Naive B cell (primary cell): ENCODE measurements around the gene ST3GAL5. TPM values are rescaled to one million over a fixed set of nuclear protein-coding genes. Genes with fewer than 3 reads are reported as not detected.

Experiments
- ATAC-seq, 2 donors: fragments of 150-1000 bp; cut with Tn5 transposase; 2 replicates each; pipeline ENCODE4 v1.10.0; 2021; ENCODE audit warnings: low read depth in 2 of 2, mild to moderate bottlenecking in 2 of 2, moderate library complexity in 2 of 2
- DNase-seq: peaks from one replicate; pipeline ENCODE4 v3.0.0; 2022
- H3K27ac Mint-ChIP-seq, 6 donors: one replicate each; pipeline ENCODE4 v1.8.0; 2020 to 2022; ENCODE audit warnings: mild to moderate bottlenecking in 6 of 6, mixed read lengths in 6 of 6, moderate library complexity in 5 of 6, inconsistent platforms in 2 of 6
- H3K27me3 Mint-ChIP-seq, 3 donors: one replicate each; pipeline ENCODE4 v1.8.0; 2021 to 2022; ENCODE audit warnings: mixed read lengths in 3 of 3, mild to moderate bottlenecking in 1 of 3
- H3K36me3 Mint-ChIP-seq, 2 donors: one replicate each; pipeline ENCODE4 v1.8.0; 2020 to 2022; ENCODE audit warnings: mixed read lengths in 2 of 2, inconsistent platforms in 1 of 2, mild to moderate bottlenecking in 1 of 2
- H3K4me1 Mint-ChIP-seq, 3 donors: one replicate each; pipeline ENCODE4 v1.8.0; 2020 to 2022; ENCODE audit warnings: mixed read lengths in 3 of 3, inconsistent platforms in 1 of 3, mild to moderate bottlenecking in 1 of 3, moderate library complexity in 1 of 3
- H3K4me3 Mint-ChIP-seq, 8 donors: one replicate each; pipeline ENCODE4 v1.8.0; 2020 to 2022; ENCODE audit warnings: mild to moderate bottlenecking in 8 of 8, mixed read lengths in 8 of 8, moderate library complexity in 8 of 8, inconsistent platforms in 2 of 8
- H3K9me3 Mint-ChIP-seq, 7 donors: one replicate each; pipeline ENCODE4 v1.8.0; 2020 to 2022; ENCODE audit warnings: mixed read lengths in 7 of 7, mild to moderate bottlenecking in 5 of 7, inconsistent platforms in 2 of 7, moderate library complexity in 1 of 7
- polyA plus RNA-seq, 6 donors: library from polyadenylated mRNA; unstranded; fragments of 300-500 nt; fragmentation: Illumina TruSeq; gene quantifications; one replicate each; pipeline ENCODE4 v1.2.3, GENCODE V29; 2021; ENCODE audit warnings: low read depth in 6 of 6

The ST3GAL5 gene
- polyA plus RNA-seq, 6 donors from 2014 or later, result 16.7 to 29.0 (median 20.9) TPM

- Mint-ChIP-seq H3K4me1 (no peaks in the 10 kb centered on the region), H3K36me3 (peaks cover 0 to 7% of the 10 kb centered on the region in 2 donors), H3K9me3 (peaks cover 0 to 14% (median 8%) of the 10 kb centered on the region in 7 donors), H3K4me3 (no peak overlapping the region), H3K27ac (peak overlapping the region in 1 of 6 donors; percentile 71), H3K27me3 (peaks cover 21 to 71% (median 67%) of the 10 kb centered on the region in 3 donors)
- DNase-seq (no peak), ATAC-seq (no peak)
Observed at GRCh38 chr2:85796341-85797262, 92.2 kb downstream of the ST3GAL5 start.

- H3K9me3 Mint-ChIP-seq, result peaks cover 0 to 10% (median 7%) of the 10 kb centered on the region in 7 donors
- DNase-seq (no peak), ATAC-seq (no peak)
- no peaks in the 10 kb centered on the region for H3K4me1 Mint-ChIP-seq
- H3K27me3 Mint-ChIP-seq, result peaks cover 21 to 73% (median 67%) of the 10 kb centered on the region in 3 donors
- peak overlapping the region in 1 of 8 donors; percentile 58 for H3K4me3 Mint-ChIP-seq
- H3K27ac Mint-ChIP-seq, result no peak overlapping the region
- peaks cover 0 to 6% of the 10 kb centered on the region in 2 donors for H3K36me3 Mint-ChIP-seq
Observed at GRCh38 chr2:85796046-85796340, 92.8 kb downstream of the ST3GAL5 start.

GRCh38 chr2:85795331-85796045, 93.3 kb downstream of the ST3GAL5 start:
- peaks cover 21 to 73% (median 62%) of the 10 kb centered on the region in 3 donors for H3K27me3 Mint-ChIP-seq
- H3K4me3 Mint-ChIP-seq, result peak overlapping the region in 1 of 8 donors; percentile 58
- no peaks in the 10 kb centered on the region for H3K4me1 Mint-ChIP-seq
- no peak for DNase-seq
- no peak overlapping the region for H3K27ac Mint-ChIP-seq
- peaks cover 0 to 5% (median 2%) of the 10 kb centered on the region in 7 donors for H3K9me3 Mint-ChIP-seq
- H3K36me3 Mint-ChIP-seq, result peaks cover 0 to under 1% of the 10 kb centered on the region in 2 donors
- no peak for ATAC-seq

- Mint-ChIP-seq H3K27me3 (peaks cover 21 to 65% (median 56%) of the 10 kb centered on the region in 3 donors), H3K36me3 (no peaks in the 10 kb centered on the region), H3K4me3 (no peak overlapping the region), H3K27ac (peak overlapping the region in 1 of 6 donors; percentile 69), H3K4me1 (no peaks in the 10 kb centered on the region), H3K9me3 (peaks cover 0 to 2% (median 0%) of the 10 kb centered on the region in 7 donors)
- ATAC-seq, result no peak
- no peak for DNase-seq
Observed at GRCh38 chr2:85794491-85795121, 94.2 kb downstream of the ST3GAL5 start.

GRCh38 chr2:85794038-85794441, 94.8 kb downstream of the ST3GAL5 start:
- no peak for DNase-seq
- no peak overlapping the region for H3K27ac Mint-ChIP-seq
- H3K36me3 Mint-ChIP-seq, result no peaks in the 10 kb centered on the region
- H3K9me3 Mint-ChIP-seq, result peaks cover 0 to 2% (median 0%) of the 10 kb centered on the region in 7 donors
- peaks cover 24 to 60% (median 55%) of the 10 kb centered on the region in 3 donors for H3K27me3 Mint-ChIP-seq
- no peak overlapping the region for H3K4me3 Mint-ChIP-seq
- no peak for ATAC-seq
- no peaks in the 10 kb centered on the region for H3K4me1 Mint-ChIP-seq

GRCh38 chr2:85793584-85793983, 95.2 kb downstream of the ST3GAL5 start:
- H3K4me1 Mint-ChIP-seq, result no peaks in the 10 kb centered on the region
- H3K27ac Mint-ChIP-seq, result no peak overlapping the region

GRCh38 chr2:85792783-85793441, 95.9 kb downstream of the ST3GAL5 start:
- H3K9me3 Mint-ChIP-seq, result peaks cover 0 to 1% (median 0%) of the 10 kb centered on the region in 7 donors
- peak overlapping the region in 1 of 8 donors; percentile 18 for H3K4me3 Mint-ChIP-seq
- ATAC-seq (no peak), DNase-seq (no peak)
- peaks cover 24 to 51% (median 48%) of the 10 kb centered on the region in 3 donors for H3K27me3 Mint-ChIP-seq
- no peaks in the 10 kb centered on the region for H3K4me1 Mint-ChIP-seq
- H3K36me3 Mint-ChIP-seq, result no peaks in the 10 kb centered on the region
- peak overlapping the region in 1 of 6 donors; percentile 76 for H3K27ac Mint-ChIP-seq

More at GRCh38 chr2:85793584-85793983, 95.2 kb downstream of the ST3GAL5 start:
- ATAC-seq, result no peak
- Mint-ChIP-seq H3K9me3 (peaks cover 0 to 2% (median 0%) of the 10 kb centered on the region in 7 donors), H3K4me3 (no peak overlapping the region), H3K27me3 (peaks cover 25 to 55% (median 53%) of the 10 kb centered on the region in 3 donors), H3K36me3 (no peaks in the 10 kb centered on the region)
- DNase-seq, result no peak

GRCh38 chr2:85791704-85792565, 96.9 kb downstream of the ST3GAL5 start:
- no peak for DNase-seq
- Mint-ChIP-seq H3K27ac (peak overlapping the region in 2 of 6 donors; percentile 21 to 63), H3K36me3 (no peaks in the 10 kb centered on the region)

GRCh38 chr2:85790499-85791188, 98.1 kb downstream of the ST3GAL5 start:
- no peak overlapping the region for H3K4me3 Mint-ChIP-seq
- H3K27me3 Mint-ChIP-seq, result peaks cover 9 to 49% (median 36%) of the 10 kb centered on the region in 3 donors
- H3K36me3 Mint-ChIP-seq, result no peaks in the 10 kb centered on the region
- no peak for ATAC-seq
- DNase-seq, result no peak
- H3K27ac Mint-ChIP-seq, result no peak overlapping the region
- peaks cover under 1 to 6% (median 3%) of the 10 kb centered on the region in 3 donors for H3K4me1 Mint-ChIP-seq
- no peaks in the 10 kb centered on the region for H3K9me3 Mint-ChIP-seq

More at GRCh38 chr2:85791704-85792565, 96.9 kb downstream of the ST3GAL5 start:
- no peaks in the 10 kb centered on the region for H3K9me3 Mint-ChIP-seq
- H3K4me3 Mint-ChIP-seq, result no peak overlapping the region
- no peak for ATAC-seq
- peaks cover 15 to 49% (median 39%) of the 10 kb centered on the region in 3 donors for H3K27me3 Mint-ChIP-seq
- H3K4me1 Mint-ChIP-seq, result no peaks in the 10 kb centered on the region

- H3K27me3 Mint-ChIP-seq, result peaks cover 9 to 50% (median 42%) of the 10 kb centered on the region in 3 donors
- H3K27ac Mint-ChIP-seq, result no peak overlapping the region
- peaks cover 4 to 12% (median 8%) of the 10 kb centered on the region in 3 donors for H3K4me1 Mint-ChIP-seq
- no peaks in the 10 kb centered on the region for H3K9me3 Mint-ChIP-seq
- no peaks in the 10 kb centered on the region for H3K36me3 Mint-ChIP-seq
- no peak for ATAC-seq
- H3K4me3 Mint-ChIP-seq, result no peak overlapping the region
- no peak for DNase-seq
Observed at GRCh38 chr2:85790032-85790431, 98.8 kb downstream of the ST3GAL5 start.

GRCh38 chr2:85789271-85789670, 99.5 kb downstream of the ST3GAL5 start:
- H3K27me3 Mint-ChIP-seq, result peaks cover 9 to 56% (median 42%) of the 10 kb centered on the region in 3 donors
- ATAC-seq (no peak), DNase-seq (no peak)
- peaks cover 4 to 13% (median 8%) of the 10 kb centered on the region in 3 donors for H3K4me1 Mint-ChIP-seq
- H3K36me3 Mint-ChIP-seq, result no peaks in the 10 kb centered on the region
- H3K4me3 Mint-ChIP-seq, result no peak overlapping the region
- no peak overlapping the region for H3K27ac Mint-ChIP-seq
- H3K9me3 Mint-ChIP-seq, result no peaks in the 10 kb centered on the region
